ENCODE data around the gene TNIK. TPM values are rescaled to one million over a fixed set of nuclear protein-coding genes. Genes with fewer than 3 reads are reported as not detected.

Gene TNIK
- total and polyA plus RNA-seq, 2 experiments from 2014 or later: 14.6 to 34.3 TPM

- ATAC-seq (no peak), DNase-seq (ENCODE audit: low spot score) (no peak)
- Histone ChIP-seq H3K27ac (ENCODE audit: low read depth) (no peak overlapping the region), H3K79me2 (replicated peaks; ENCODE audit: insufficient read depth) (peaks cover 65% of the 10 kb centered on the region), H3K4me1 (ENCODE audit: insufficient read depth) (peaks cover 11% of the 10 kb centered on the region; the same call in 1 of the 2 replicates), H2AFZ (no peak overlapping the region), H3K36me3 (ENCODE audit: insufficient read depth) (no peaks in the 10 kb centered on the region), H3K4me3 (no peak overlapping the region), H3K27me3 (ENCODE audit: insufficient read depth) (no peaks in the 10 kb centered on the region), H3K9me2 (ENCODE audit: insufficient read depth) (no peaks in the 10 kb centered on the region), H3F3A (replicated peaks; ENCODE audit: low read depth) (no peaks in the 10 kb centered on the region), H4K20me1 (replicated peaks; ENCODE audit: insufficient read depth) (0 out of 2 replicates have a peak, but pooled peaks cover 4% of the 10 kb centered on the region), H3K4me2 (no peak overlapping the region)
- TF ChIP-seq POLR2AphosphoS5 (IDR thresholded peaks at IDR 0.05; ENCODE audit: low read depth): no peak
- H3K27me3 Mint-ChIP-seq (ENCODE audit: insufficient read depth, low read depth, poor library complexity): no peaks in the 10 kb centered on the region
- H3K4me3 Mint-ChIP-seq: no peak overlapping the region
- H3K9me3 Mint-ChIP-seq: no peaks in the 10 kb centered on the region
- peaks cover 40% of the 10 kb centered on the region for H3K4me1 Mint-ChIP-seq
- H3K36me3 Mint-ChIP-seq (ENCODE audit: low read depth): no peaks in the 10 kb centered on the region
- no peak overlapping the region for H3K27ac Mint-ChIP-seq
Measured at GRCh38 chr3:171358181-171358880, 101.9 kb downstream of the TNIK start.

- peak; percentile 47; the same call in 2 of the 3 replicates for ATAC-seq
- no peak overlapping the region for H3K4me3 ChIP-seq
- no peaks in the 10 kb centered on the region for H3K27me3 ChIP-seq (ENCODE audit: insufficient read depth)
- Mint-ChIP-seq H3K27me3 (ENCODE audit: insufficient read depth, low read depth, poor library complexity) (no peaks in the 10 kb centered on the region), H3K4me1 (peaks cover 42% of the 10 kb centered on the region), H3K36me3 (ENCODE audit: low read depth) (no peaks in the 10 kb centered on the region), H3K27ac (peak overlapping the region; percentile 52; the same call in 1 of the 2 replicates), H3K4me3 (no peak overlapping the region), H3K9me3 (no peaks in the 10 kb centered on the region)
- DNase-seq (ENCODE audit: low spot score): no peak
- H3K9me2 ChIP-seq (ENCODE audit: insufficient read depth): no peaks in the 10 kb centered on the region
- no peaks in the 10 kb centered on the region for H3K36me3 ChIP-seq (ENCODE audit: insufficient read depth)
- no peak overlapping the region for H3K4me2 ChIP-seq
- H2AFZ ChIP-seq: no peak overlapping the region
- H3F3A ChIP-seq (replicated peaks; ENCODE audit: low read depth): no peaks in the 10 kb centered on the region
- H3K79me2 ChIP-seq (replicated peaks; ENCODE audit: insufficient read depth): peaks cover 60% of the 10 kb centered on the region
- peaks cover 14% of the 10 kb centered on the region for H3K4me1 ChIP-seq (ENCODE audit: insufficient read depth)
- H3K27ac ChIP-seq (ENCODE audit: low read depth): no peak overlapping the region
- H4K20me1 ChIP-seq (replicated peaks; ENCODE audit: insufficient read depth): 0 out of 2 replicates have a peak, but pooled peaks cover 4% of the 10 kb centered on the region
- TF ChIP-seq STAT1 (IDR thresholded peaks at IDR 0.05; ENCODE audit: unreplicated experiment) (no peak), ZNF331 (CRISPR knock-in tag; IDR thresholded peaks at IDR 0.05; ENCODE audit: low read depth) (no peak), JUNB (IDR thresholded peaks at IDR 0.05; ENCODE audit: unreplicated experiment) (no peak), CREB1 (CRISPR knock-in tag; IDR thresholded peaks at IDR 0.05; ENCODE audit: low read depth) (no peak), REST (IDR thresholded peaks at IDR 0.05; ENCODE audit: unreplicated experiment) (no peak), EZH2phosphoT487 (IDR thresholded peaks at IDR 0.05; ENCODE audit: unreplicated experiment) (no peak), EZH2 (IDR thresholded peaks at IDR 0.05; ENCODE audit: low read depth, unreplicated experiment) (no peak), CTCF (conservative IDR thresholded peaks at IDR 0.05; ENCODE audit: low read depth in 2 of 2) (no peak), ZNF462 (CRISPR knock-in tag; IDR thresholded peaks at IDR 0.05) (no peak)
Measured at GRCh38 chr3:171357721-171358120, 102.5 kb downstream of the TNIK start.
